GM23338 (cell line): ENCODE data around the gene AMZ1. TPM values are rescaled to one million over a fixed set of nuclear protein-coding genes. Genes with fewer than 3 reads are reported as not detected.

Experiments used
- ATAC-seq: fragments of 200-7000 bp; cut with Tn5 transposase; 3 replicates; pipeline ENCODE4 v1.9.1; 2020
- DNase-seq: peaks from one replicate; pipeline ENCODE4 v3.0.0-alpha.2; 2015; ENCODE audit warnings: low spot score
- H2AFZ ChIP-seq: fragments of 200-600 bp; sonication (generic); 2 replicates; pipeline ENCODE4 v1.8.0; 2016; ENCODE audit warnings: antibody characterized with exemption, mild to moderate bottlenecking, moderate library complexity
- H3F3A ChIP-seq: fragments of 200-600 bp; sonication (generic); replicated peaks from 2 replicates; pipeline ENCODE4 v1.8.0; 2017; ENCODE audit warnings: antibody characterized with exemption, mixed run types, low read depth
- H3K27ac ChIP-seq: fragments of 200-600 bp; sonication (generic); 2 replicates; pipeline ENCODE4 v1.6.1; 2016; ENCODE audit warnings: low read depth
- H3K27me3 ChIP-seq: fragments of 200-600 bp; sonication (generic); 2 replicates; pipeline ENCODE4 v1.8.0; 2016; ENCODE audit warnings: mild to moderate bottlenecking, mixed run types, moderate library complexity; ENCODE audit not compliant: insufficient read depth
- H3K36me3 ChIP-seq: fragments of 200-600 bp; sonication (generic); 2 replicates; pipeline ENCODE4 v1.8.0; 2016; ENCODE audit warnings: mild to moderate bottlenecking; ENCODE audit not compliant: insufficient read depth
- H3K4me1 ChIP-seq: fragments of 200-600 bp; sonication (generic); 2 replicates; pipeline ENCODE4 v1.8.0; 2016; ENCODE audit warnings: mild to moderate bottlenecking, moderate library complexity; ENCODE audit not compliant: insufficient read depth
- H3K4me2 ChIP-seq: fragments of 200-600 bp; sonication (generic); 2 replicates; pipeline ENCODE4 v1.7.1; 2017; ENCODE audit warnings: mixed run types
- H3K4me3 ChIP-seq: fragments of 200-600 bp; sonication (generic); 2 replicates; pipeline ENCODE4 v1.6.1; 2016; ENCODE audit warnings: mixed run types
- H3K79me2 ChIP-seq: fragments of 200-600 bp; sonication (generic); replicated peaks from 2 replicates; pipeline ENCODE4 v1.8.0; 2017; ENCODE audit warnings: mild to moderate bottlenecking; ENCODE audit not compliant: insufficient read depth
- H3K9me2 ChIP-seq: fragments of 200-600 bp; sonication (generic); 2 replicates; pipeline ENCODE4 v1.8.0; 2017; ENCODE audit not compliant: insufficient read depth
- H4K20me1 ChIP-seq: fragments of 200-600 bp; sonication (generic); replicated peaks from 2 replicates; pipeline ENCODE4 v1.8.0; 2017; ENCODE audit warnings: mild to moderate bottlenecking; ENCODE audit not compliant: insufficient read depth
- H3K27ac Mint-ChIP-seq: 2 replicates; pipeline ENCODE4 v1.8.0; 2020; ENCODE audit warnings: inconsistent platforms, mild to moderate bottlenecking, moderate library complexity, mixed read lengths
- H3K27me3 Mint-ChIP-seq: 3 replicates; pipeline ENCODE4 v1.8.0; 2022; ENCODE audit warnings: low read depth, mild to moderate bottlenecking, moderate library complexity, mixed read lengths, inconsistent platforms; ENCODE audit not compliant: insufficient read depth, poor library complexity
- H3K36me3 Mint-ChIP-seq: 3 replicates; pipeline ENCODE4 v1.8.0; 2021; ENCODE audit warnings: low read depth, mild to moderate bottlenecking, inconsistent platforms, moderate library complexity, mixed read lengths
- H3K4me1 Mint-ChIP-seq: 3 replicates; pipeline ENCODE4 v1.8.0; 2020; ENCODE audit warnings: mild to moderate bottlenecking, inconsistent platforms, mixed read lengths
- H3K4me3 Mint-ChIP-seq: 3 replicates; pipeline ENCODE4 v1.8.0; 2021; ENCODE audit warnings: moderate library complexity, mild to moderate bottlenecking, inconsistent platforms, mixed read lengths
- H3K9me3 Mint-ChIP-seq: 3 replicates; pipeline ENCODE4 v1.8.0; 2020; ENCODE audit warnings: moderate library complexity, mild to moderate bottlenecking, inconsistent platforms, mixed read lengths
- CREB1 ChIP-seq: fragments of 250-450 bp; sonication (Bioruptor Pico); IDR thresholded peaks from 2 replicates; pipeline ENCODE4 v1.5.0; 2020; ENCODE audit warnings: low read depth, mild to moderate bottlenecking, moderate library complexity
- EZH2 ChIP-seq: fragments of 200-600 bp; sonication (generic); IDR thresholded peaks from one replicate; pipeline ENCODE4 v1.8.0; 2017; ENCODE audit warnings: antibody characterized with exemption, mild to moderate bottlenecking, low read depth; ENCODE audit not compliant: unreplicated experiment
- EZH2phosphoT487 ChIP-seq: fragments of 200-600 bp; sonication (generic); IDR thresholded peaks from one replicate; pipeline ENCODE4 v1.8.1; 2018; ENCODE audit warnings: antibody characterized with exemption; ENCODE audit not compliant: unreplicated experiment
- JUNB ChIP-seq: IDR thresholded peaks from one replicate; pipeline ENCODE4 v1.6.1; 2016; ENCODE audit warnings: antibody characterized with exemption; ENCODE audit not compliant: unreplicated experiment
- NANOG ChIP-seq: IDR thresholded peaks from 2 replicates; pipeline ENCODE4 v1.6.1; 2016; ENCODE audit warnings: antibody characterized with exemption, borderline replicate concordance
- POLR2AphosphoS5 ChIP-seq: IDR thresholded peaks from 2 replicates; pipeline ENCODE4 v1.6.1; 2016; ENCODE audit warnings: antibody characterized with exemption, low read depth
- STAT1 ChIP-seq: IDR thresholded peaks from one replicate; pipeline ENCODE4 v1.6.1; 2016; ENCODE audit warnings: antibody characterized with exemption; ENCODE audit not compliant: unreplicated experiment
- ZNF114 ChIP-seq: fragments of 250-450 bp; sonication (Bioruptor Pico); IDR thresholded peaks from 2 replicates; pipeline ENCODE4 v1.5.0; 2020; ENCODE audit warnings: mild to moderate bottlenecking, moderate library complexity
- ZNF331 ChIP-seq: fragments of 250-450 bp; sonication (Bioruptor Pico); IDR thresholded peaks from 2 replicates; pipeline ENCODE4 v1.5.0; 2020; ENCODE audit warnings: low read depth, mild to moderate bottlenecking, moderate library complexity
- polyA plus RNA-seq: library from polyadenylated mRNA; unstranded; fragments of >200 nt; fragmentation: Nextera tagmentation; extraction: Ambion mirVana; gene quantifications from 2 replicates; pipeline ENCODE4 v1.2.1, GENCODE V29; 2016
- total RNA-seq: library from RNA; depleted of rRNA; stranded (reverse); fragments of >200 nt; shearing (Covaris generic); gene quantifications from 2 replicates; pipeline ENCODE4 v1.2.3, GENCODE V29; 2014
- TF ChIP-seq, protein P1 (sequence below): fragments of 250-450 bp; sonication (Bioruptor Pico); IDR thresholded peaks from 2 replicates; pipeline ENCODE4 v1.5.0; 2020; ENCODE audit warnings: mild to moderate bottlenecking, moderate library complexity
- TF ChIP-seq, protein P2 (sequence below): IDR thresholded peaks from 2 replicates; pipeline ENCODE4 v1.6.1; 2016; ENCODE audit warnings: antibody characterized with exemption

The AMZ1 gene
- total and polyA plus RNA-seq, 2 experiments from 2014 or later = 0.73 to 4.5 TPM

DNA sequence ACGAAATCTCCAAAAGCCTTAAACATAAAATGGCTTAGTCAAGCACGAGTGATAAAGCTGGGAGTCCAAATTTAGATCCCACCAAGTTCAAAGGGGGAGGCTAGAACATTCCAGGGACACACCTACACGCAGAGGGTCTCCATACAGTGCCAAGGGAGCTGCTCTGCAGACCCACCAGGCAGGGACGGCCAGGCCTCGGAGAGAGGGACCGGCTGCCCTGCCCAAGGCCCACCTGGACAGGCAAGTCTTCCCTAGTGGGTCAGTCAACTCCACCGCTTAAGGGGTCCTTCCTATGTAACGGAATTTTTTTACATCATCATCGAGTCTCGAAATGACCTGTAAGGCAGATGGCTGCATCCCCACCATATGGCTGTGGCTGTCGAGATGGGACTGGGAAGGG lies 28.5 kb downstream of the AMZ1 start:
- Histone ChIP-seq H3K27me3 (no peaks in the 10 kb centered on the region), H2AFZ (no peak overlapping the region), H3K4me1 (no peaks in the 10 kb centered on the region), H3K9me2 (no peaks in the 10 kb centered on the region), H3K36me3 (0 out of 2 replicates have a peak, but pooled peaks cover 4% of the 10 kb centered on the region), H3F3A (peaks cover 3% of the 10 kb centered on the region; the same call in 1 of the 2 replicates), H3K79me2 (no peaks in the 10 kb centered on the region), H4K20me1 (no peaks in the 10 kb centered on the region; the same call in none of the 2 replicates), H3K4me2 (no peak overlapping the region), H3K4me3 (no peak overlapping the region), H3K27ac (no peak overlapping the region)
- Mint-ChIP-seq H3K4me3 (no peak overlapping the region; the same call in 2 of the 3 replicates), H3K27ac (no peak overlapping the region), H3K4me1 (peaks cover 18% of the 10 kb centered on the region), H3K27me3 (peaks cover 21% of the 10 kb centered on the region), H3K9me3 (no peaks in the 10 kb centered on the region), H3K36me3 (peaks cover 43% of the 10 kb centered on the region)
- TF ChIP-seq CREB1 (CRISPR knock-in tag) (no peak), ZNF114 (CRISPR knock-in tag) (no peak), ZNF331 (CRISPR knock-in tag) (no peak), STAT1 (no peak), POLR2AphosphoS5 (no peak), EZH2phosphoT487 (no peak), EZH2 (no peak), JUNB (no peak)
- ATAC-seq (no peak), DNase-seq (no peak)

DNA sequence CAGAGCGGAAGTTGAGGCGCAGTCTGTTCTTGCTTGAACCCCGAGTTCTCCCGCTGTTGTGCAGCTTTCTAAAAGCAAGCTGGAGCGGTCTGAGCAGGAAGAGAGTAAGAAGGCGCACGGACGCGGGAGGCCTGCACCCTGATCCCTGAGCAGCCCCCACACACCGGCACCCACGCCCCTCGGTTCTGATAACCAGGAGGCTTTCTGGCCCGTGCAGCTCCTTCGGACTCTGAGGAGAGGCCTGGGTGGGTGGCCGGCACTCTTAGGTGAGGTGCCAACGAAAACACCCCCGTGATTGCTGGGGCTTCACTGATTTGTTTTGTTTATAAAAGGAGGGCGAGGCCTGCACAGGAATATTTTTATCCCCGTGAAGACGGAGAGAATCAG lies 28.9 kb downstream of the AMZ1 start:
- Mint-ChIP-seq H3K9me3 (no peaks in the 10 kb centered on the region), H3K27ac (no peak overlapping the region), H3K36me3 (peaks cover 43% of the 10 kb centered on the region), H3K27me3 (peaks cover 21% of the 10 kb centered on the region), H3K4me1 (peaks cover 18% of the 10 kb centered on the region), H3K4me3 (no peak overlapping the region; the same call in 2 of the 3 replicates)
- Histone ChIP-seq H3K79me2 (no peaks in the 10 kb centered on the region), H3K4me3 (no peak overlapping the region), H3K4me2 (no peak overlapping the region), H3K27me3 (no peaks in the 10 kb centered on the region), H3K4me1 (no peaks in the 10 kb centered on the region), H2AFZ (no peak overlapping the region), H3K9me2 (no peaks in the 10 kb centered on the region), H3K36me3 (0 out of 2 replicates have a peak, but pooled peaks cover 4% of the 10 kb centered on the region), H4K20me1 (no peaks in the 10 kb centered on the region; the same call in none of the 2 replicates), H3K27ac (no peak overlapping the region), H3F3A (peaks cover 3% of the 10 kb centered on the region; the same call in 1 of the 2 replicates)
- ATAC-seq (no peak), DNase-seq (no peak)
- TF ChIP-seq EZH2 (no peak), POLR2AphosphoS5 (no peak), STAT1 (no peak), JUNB (no peak), NANOG (no peak), CREB1 (CRISPR knock-in tag) (no peak), EZH2phosphoT487 (no peak)
- TF ChIP-seq, protein P1, sequence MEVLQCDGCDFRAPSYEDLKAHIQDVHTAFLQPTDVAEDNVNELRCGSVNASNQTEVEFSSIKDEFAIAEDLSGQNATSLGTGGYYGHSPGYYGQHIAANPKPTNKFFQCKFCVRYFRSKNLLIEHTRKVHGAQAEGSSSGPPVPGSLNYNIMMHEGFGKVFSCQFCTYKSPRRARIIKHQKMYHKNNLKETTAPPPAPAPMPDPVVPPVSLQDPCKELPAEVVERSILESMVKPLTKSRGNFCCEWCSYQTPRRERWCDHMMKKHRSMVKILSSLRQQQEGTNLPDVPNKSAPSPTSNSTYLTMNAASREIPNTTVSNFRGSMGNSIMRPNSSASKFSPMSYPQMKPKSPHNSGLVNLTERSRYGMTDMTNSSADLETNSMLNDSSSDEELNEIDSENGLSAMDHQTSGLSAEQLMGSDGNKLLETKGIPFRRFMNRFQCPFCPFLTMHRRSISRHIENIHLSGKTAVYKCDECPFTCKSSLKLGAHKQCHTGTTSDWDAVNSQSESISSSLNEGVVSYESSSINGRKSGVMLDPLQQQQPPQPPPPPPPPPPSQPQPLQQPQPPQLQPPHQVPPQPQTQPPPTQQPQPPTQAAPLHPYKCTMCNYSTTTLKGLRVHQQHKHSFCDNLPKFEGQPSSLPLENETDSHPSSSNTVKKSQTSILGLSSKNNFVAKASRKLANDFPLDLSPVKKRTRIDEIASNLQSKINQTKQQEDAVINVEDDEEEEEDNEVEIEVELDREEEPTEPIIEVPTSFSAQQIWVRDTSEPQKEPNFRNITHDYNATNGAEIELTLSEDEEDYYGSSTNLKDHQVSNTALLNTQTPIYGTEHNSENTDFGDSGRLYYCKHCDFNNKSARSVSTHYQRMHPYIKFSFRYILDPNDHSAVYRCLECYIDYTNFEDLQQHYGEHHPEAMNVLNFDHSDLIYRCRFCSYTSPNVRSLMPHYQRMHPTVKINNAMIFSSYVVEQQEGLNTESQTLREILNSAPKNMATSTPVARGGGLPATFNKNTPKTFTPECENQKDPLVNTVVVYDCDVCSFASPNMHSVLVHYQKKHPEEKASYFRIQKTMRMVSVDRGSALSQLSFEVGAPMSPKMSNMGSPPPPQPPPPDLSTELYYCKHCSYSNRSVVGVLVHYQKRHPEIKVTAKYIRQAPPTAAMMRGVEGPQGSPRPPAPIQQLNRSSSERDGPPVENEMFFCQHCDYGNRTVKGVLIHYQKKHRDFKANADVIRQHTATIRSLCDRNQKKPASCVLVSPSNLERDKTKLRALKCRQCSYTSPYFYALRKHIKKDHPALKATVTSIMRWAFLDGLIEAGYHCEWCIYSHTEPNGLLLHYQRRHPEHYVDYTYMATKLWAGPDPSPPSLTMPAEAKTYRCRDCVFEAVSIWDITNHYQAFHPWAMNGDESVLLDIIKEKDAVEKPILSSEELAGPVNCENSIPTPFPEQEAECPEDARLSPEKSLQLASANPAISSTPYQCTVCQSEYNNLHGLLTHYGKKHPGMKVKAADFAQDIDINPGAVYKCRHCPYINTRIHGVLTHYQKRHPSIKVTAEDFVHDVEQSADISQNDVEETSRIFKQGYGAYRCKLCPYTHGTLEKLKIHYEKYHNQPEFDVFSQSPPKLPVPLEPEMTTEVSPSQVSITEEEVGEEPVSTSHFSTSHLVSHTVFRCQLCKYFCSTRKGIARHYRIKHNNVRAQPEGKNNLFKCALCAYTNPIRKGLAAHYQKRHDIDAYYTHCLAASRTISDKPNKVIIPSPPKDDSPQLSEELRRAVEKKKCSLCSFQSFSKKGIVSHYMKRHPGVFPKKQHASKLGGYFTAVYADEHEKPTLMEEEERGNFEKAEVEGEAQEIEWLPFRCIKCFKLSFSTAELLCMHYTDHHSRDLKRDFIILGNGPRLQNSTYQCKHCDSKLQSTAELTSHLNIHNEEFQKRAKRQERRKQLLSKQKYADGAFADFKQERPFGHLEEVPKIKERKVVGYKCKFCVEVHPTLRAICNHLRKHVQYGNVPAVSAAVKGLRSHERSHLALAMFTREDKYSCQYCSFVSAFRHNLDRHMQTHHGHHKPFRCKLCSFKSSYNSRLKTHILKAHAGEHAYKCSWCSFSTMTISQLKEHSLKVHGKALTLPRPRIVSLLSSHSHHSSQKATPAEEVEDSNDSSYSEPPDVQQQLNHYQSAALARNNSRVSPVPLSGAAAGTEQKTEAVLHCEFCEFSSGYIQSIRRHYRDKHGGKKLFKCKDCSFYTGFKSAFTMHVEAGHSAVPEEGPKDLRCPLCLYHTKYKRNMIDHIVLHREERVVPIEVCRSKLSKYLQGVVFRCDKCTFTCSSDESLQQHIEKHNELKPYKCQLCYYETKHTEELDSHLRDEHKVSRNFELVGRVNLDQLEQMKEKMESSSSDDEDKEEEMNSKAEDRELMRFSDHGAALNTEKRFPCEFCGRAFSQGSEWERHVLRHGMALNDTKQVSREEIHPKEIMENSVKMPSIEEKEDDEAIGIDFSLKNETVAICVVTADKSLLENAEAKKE = no peak
- TF ChIP-seq, protein P2, sequence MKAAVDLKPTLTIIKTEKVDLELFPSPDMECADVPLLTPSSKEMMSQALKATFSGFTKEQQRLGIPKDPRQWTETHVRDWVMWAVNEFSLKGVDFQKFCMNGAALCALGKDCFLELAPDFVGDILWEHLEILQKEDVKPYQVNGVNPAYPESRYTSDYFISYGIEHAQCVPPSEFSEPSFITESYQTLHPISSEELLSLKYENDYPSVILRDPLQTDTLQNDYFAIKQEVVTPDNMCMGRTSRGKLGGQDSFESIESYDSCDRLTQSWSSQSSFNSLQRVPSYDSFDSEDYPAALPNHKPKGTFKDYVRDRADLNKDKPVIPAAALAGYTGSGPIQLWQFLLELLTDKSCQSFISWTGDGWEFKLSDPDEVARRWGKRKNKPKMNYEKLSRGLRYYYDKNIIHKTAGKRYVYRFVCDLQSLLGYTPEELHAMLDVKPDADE = no peak
